CD14-positive monocyte (primary cell): ENCODE results near the gene KLHL6. TPM values are rescaled to one million over a fixed set of nuclear protein-coding genes. Genes with fewer than 3 reads are reported as not detected.

Experiments used
- DNase-seq, 3 donors: peaks; one replicate each; pipeline ENCODE4 v3.0.0-alpha.2; 2011 to 2022
- H2AFZ ChIP-seq: 2 replicates; pipeline ENCODE4 v1.6.0; 2012; ENCODE audit warnings: mild to moderate bottlenecking, low read depth, low read length, inconsistent platforms; ENCODE audit not compliant: insufficient read depth, poor library complexity, severe bottlenecking
- H3K27ac ChIP-seq, 2 donors: 1 replicate in 1 of 2; 2 replicates in 1 of 2; pipeline ENCODE4 v1.5.1; 2012 to 2013; ENCODE audit warnings: low read length in 2 of 2, control low read depth in 1 of 2, inconsistent platforms in 1 of 2, low read depth in 1 of 2, mild to moderate bottlenecking in 1 of 2
- H3K27me3 ChIP-seq, 2 donors: one replicate each; pipeline versions ENCODE4 v1.6.0 to v1.6.1; 2011 to 2013; ENCODE audit warnings: low read length in 2 of 2; ENCODE audit not compliant: control insufficient read depth in 2 of 2, insufficient read depth in 2 of 2
- H3K36me3 ChIP-seq, 2 donors: replicated peaks in 1 of 2; 1 replicate in 1 of 2; 2 replicates in 1 of 2; pipeline versions ENCODE4 v1.5.1 to v1.6.1; 2012 to 2013; ENCODE audit warnings: low read length in 2 of 2, control low read depth in 1 of 2, inconsistent platforms in 1 of 2, mild to moderate bottlenecking in 1 of 2; ENCODE audit not compliant: insufficient read depth in 2 of 2, control insufficient read depth in 1 of 2
- H3K4me1 ChIP-seq, 2 donors: 1 replicate in 1 of 2; 2 replicates in 1 of 2; pipeline versions ENCODE4 v1.5.1 to v1.6.1; 2012 to 2013; ENCODE audit warnings: low read length in 2 of 2, control low read depth in 1 of 2, inconsistent platforms in 1 of 2, mild to moderate bottlenecking in 1 of 2, moderate library complexity in 1 of 2; ENCODE audit not compliant: insufficient read depth in 2 of 2, control insufficient read depth in 1 of 2
- H3K4me2 ChIP-seq: replicated peaks from 2 replicates; pipeline ENCODE3; 2012; ENCODE audit warnings: low read length, moderate library complexity, mild to moderate bottlenecking; ENCODE audit not compliant: poor library complexity, severe bottlenecking; ENCODE audit errors: extremely low read depth
- H3K4me3 ChIP-seq, 3 experiments: fragments of 200-600 bp in 1 of 3; sonication (generic) in 1 of 3; replicated peaks in 1 of 3; 1 replicate in 2 of 3; 2 replicates in 1 of 3; pipeline ENCODE4 v1.5.1; 2011 to 2013; ENCODE audit warnings: low read length in 3 of 3, mild to moderate bottlenecking in 3 of 3, control low read depth in 2 of 3, low read depth in 2 of 3, inconsistent platforms in 1 of 3, moderate library complexity in 1 of 3
- H3K79me2 ChIP-seq: 2 replicates; pipeline ENCODE4 v1.6.0; 2012; ENCODE audit warnings: mild to moderate bottlenecking, control low read depth, inconsistent platforms, low read length, moderate library complexity; ENCODE audit not compliant: insufficient read depth
- H3K9ac ChIP-seq: 2 replicates; pipeline ENCODE4 v1.6.0; 2017; ENCODE audit warnings: low read length, mild to moderate bottlenecking; ENCODE audit not compliant: insufficient read depth, poor library complexity, severe bottlenecking
- H3K9me3 ChIP-seq, 2 donors: replicated peaks in 1 of 2; 1 replicate in 1 of 2; 2 replicates in 1 of 2; pipeline versions ENCODE4 v1.5.1 to v1.6.1; 2012 to 2013; ENCODE audit warnings: low read length in 2 of 2, control low read depth in 1 of 2; ENCODE audit not compliant: control insufficient read depth in 1 of 2, insufficient read depth in 1 of 2
- H4K20me1 ChIP-seq: 2 replicates; pipeline ENCODE4 v1.6.0; 2012; ENCODE audit warnings: mild to moderate bottlenecking, low read length, control low read depth, moderate library complexity; ENCODE audit not compliant: insufficient read depth
- H3K27ac Mint-ChIP-seq, 7 donors: one replicate each; pipeline ENCODE4 v1.8.0; 2020; ENCODE audit warnings: mild to moderate bottlenecking in 7 of 7, mixed read lengths in 7 of 7, moderate library complexity in 6 of 7, inconsistent platforms in 2 of 7
- H3K27me3 Mint-ChIP-seq, 3 donors: one replicate each; pipeline ENCODE4 v1.8.0; 2021 to 2022; ENCODE audit warnings: low read depth in 3 of 3, mild to moderate bottlenecking in 3 of 3, mixed read lengths in 3 of 3, moderate library complexity in 3 of 3, inconsistent platforms in 1 of 3
- H3K36me3 Mint-ChIP-seq, 2 donors: one replicate each; pipeline ENCODE4 v1.8.0; 2020; ENCODE audit warnings: mixed read lengths in 2 of 2, inconsistent platforms in 1 of 2, mild to moderate bottlenecking in 1 of 2
- H3K4me1 Mint-ChIP-seq: one replicate; pipeline ENCODE4 v1.8.0; 2020; ENCODE audit warnings: mild to moderate bottlenecking, mixed read lengths
- H3K4me3 Mint-ChIP-seq, 2 donors: one replicate each; pipeline ENCODE4 v1.8.0; 2020; ENCODE audit warnings: mild to moderate bottlenecking in 2 of 2, mixed read lengths in 2 of 2, moderate library complexity in 1 of 2
- H3K9me3 Mint-ChIP-seq, 7 donors: one replicate each; pipeline ENCODE4 v1.8.0; 2020 to 2022; ENCODE audit warnings: mixed read lengths in 7 of 7, mild to moderate bottlenecking in 6 of 7, moderate library complexity in 6 of 7, inconsistent platforms in 2 of 7
- WGBS: methylation state at CpG from one replicate; pipeline ENCODE4 v1.1.5; 2013; ENCODE audit warnings: missing lambda C conversion rate; ENCODE audit not compliant: insufficient coverage; 5-methylcytosine and 5-hydroxymethylcytosine counted together
- intact Hi-C, 2 donors: fragments of 100-400 bp; cut with micrococcal nuclease; formaldehyde crosslinking; loops; one replicate each; pipeline versions ENCODE4 v1.15.0 to v1.15.1; 2023
- polyA plus RNA-seq, 3 donors: library from polyadenylated mRNA; depleted of rRNA in 1 of 3; unstranded in 2 of 3; stranded (reverse) in 1 of 3; fragments of 300-500 nt in 2 of 3; fragments of >200 nt in 1 of 3; fragmentation: Illumina TruSeq in 2 of 3; gene quantifications; 1 replicate in 2 of 3; 2 replicates in 1 of 3; pipeline ENCODE4 v1.2.3, GENCODE V29; 2012 to 2021
- TF ChIP-seq, protein P1 (sequence below): fragments of 200-600 bp; IDR thresholded peaks from one replicate; pipeline ENCODE4 v1.8.0; 2022; ENCODE audit warnings: antibody characterized with exemption, mild to moderate bottlenecking

KLHL6 gene
- polyA plus RNA-seq, 3 donors = 5.7 to 15.2 (median 10.6) TPM

DNA sequence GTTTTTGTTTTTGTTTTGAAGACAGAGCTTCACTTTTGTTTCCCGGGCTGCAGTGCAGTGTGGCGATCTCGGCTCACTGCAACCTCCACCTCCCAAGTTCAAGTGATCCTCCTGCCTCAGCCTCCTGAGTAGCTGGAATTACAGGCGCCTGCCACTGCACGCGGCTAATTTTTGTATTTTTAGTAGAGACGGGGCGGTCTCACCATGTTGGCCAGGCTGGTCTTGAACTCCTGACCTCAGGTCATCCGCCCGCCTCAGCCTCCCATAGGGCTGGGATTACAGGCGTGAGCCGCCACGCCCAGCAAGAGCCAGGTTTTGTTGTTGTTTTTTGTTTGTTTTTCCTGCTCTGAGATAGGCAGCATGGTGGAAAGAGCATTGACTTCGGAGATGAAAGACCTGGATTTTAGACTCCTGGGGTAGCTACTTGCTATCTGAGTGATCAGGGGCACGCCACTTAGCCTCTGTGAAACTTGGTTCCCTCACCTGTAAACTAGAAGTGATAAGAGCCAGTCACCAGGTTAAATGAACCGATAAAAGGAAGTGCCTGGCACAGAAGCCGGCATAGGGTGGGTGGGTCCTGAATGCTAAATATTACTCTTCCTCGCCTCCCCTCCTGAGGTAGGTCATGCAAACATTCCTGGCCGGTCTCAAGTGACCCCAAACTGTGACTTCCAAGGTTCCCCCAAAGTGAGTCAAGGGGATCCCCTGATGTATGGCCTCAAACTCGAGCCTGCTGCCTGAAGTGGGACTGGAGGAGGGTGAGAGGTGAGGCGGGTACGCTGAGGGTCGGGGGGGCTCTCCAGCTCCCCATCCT lies 64.2 kb downstream of the KLHL6 start:
- Mint-ChIP-seq H3K27me3 (peaks cover 0 to 1% (median 0%) of the 10 kb centered on the region in 3 donors), H3K9me3 (no peaks in the 10 kb centered on the region), H3K27ac (peak overlapping the region in 2 of 7 donors; percentile 40 to 53), H3K36me3 (peaks cover 52 to 60% of the 10 kb centered on the region in 2 donors), H3K4me3 (no peak overlapping the region), H3K4me1 (peaks cover 11% of the 10 kb centered on the region)
- no peak overlapping the region for H3K4me2 ChIP-seq
- WGBS = 94% methylated on average over 16 of the region's 23 CpGs
- H3K79me2 ChIP-seq = no peaks in the 10 kb centered on the region
- no peak for DNase-seq
- peaks cover 8 to 11% of the 10 kb centered on the region in 2 donors for H3K4me1 ChIP-seq
- H3K9me3 ChIP-seq = no peaks in the 10 kb centered on the region
- TF ChIP-seq, protein P1, sequence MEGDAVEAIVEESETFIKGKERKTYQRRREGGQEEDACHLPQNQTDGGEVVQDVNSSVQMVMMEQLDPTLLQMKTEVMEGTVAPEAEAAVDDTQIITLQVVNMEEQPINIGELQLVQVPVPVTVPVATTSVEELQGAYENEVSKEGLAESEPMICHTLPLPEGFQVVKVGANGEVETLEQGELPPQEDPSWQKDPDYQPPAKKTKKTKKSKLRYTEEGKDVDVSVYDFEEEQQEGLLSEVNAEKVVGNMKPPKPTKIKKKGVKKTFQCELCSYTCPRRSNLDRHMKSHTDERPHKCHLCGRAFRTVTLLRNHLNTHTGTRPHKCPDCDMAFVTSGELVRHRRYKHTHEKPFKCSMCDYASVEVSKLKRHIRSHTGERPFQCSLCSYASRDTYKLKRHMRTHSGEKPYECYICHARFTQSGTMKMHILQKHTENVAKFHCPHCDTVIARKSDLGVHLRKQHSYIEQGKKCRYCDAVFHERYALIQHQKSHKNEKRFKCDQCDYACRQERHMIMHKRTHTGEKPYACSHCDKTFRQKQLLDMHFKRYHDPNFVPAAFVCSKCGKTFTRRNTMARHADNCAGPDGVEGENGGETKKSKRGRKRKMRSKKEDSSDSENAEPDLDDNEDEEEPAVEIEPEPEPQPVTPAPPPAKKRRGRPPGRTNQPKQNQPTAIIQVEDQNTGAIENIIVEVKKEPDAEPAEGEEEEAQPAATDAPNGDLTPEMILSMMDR = no peak
- H2AFZ ChIP-seq = no peak overlapping the region
- H3K4me3 ChIP-seq = no peak overlapping the region
- intact Hi-C loops = no loop called here
- no peak overlapping the region for H3K27ac ChIP-seq
- H4K20me1 ChIP-seq = no peaks in the 10 kb centered on the region
- H3K36me3 ChIP-seq = peaks cover 39 to 70% of the 10 kb centered on the region in 2 donors
- no peak overlapping the region for H3K9ac ChIP-seq
- H3K27me3 ChIP-seq = no peaks in the 10 kb centered on the region

DNA sequence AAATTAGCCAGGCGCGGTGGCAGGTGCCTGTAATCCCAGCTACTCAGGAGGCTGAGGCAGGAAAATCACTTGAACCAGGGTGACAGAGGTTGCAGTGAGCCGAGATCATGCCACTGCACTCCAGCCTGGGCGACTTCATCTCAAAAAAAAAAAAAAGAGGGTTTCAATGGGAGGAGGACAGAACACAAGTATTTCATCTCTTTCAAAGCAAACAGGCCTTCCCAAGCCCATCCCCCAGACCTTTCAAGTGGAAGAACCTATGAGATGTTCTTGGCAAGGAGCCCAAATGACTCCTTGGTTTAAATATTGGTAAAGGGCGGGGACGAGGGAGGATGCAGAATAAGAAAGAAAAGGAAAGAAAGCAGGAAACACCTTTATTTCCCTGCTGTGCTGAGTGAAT lies 64.9 kb downstream of the KLHL6 start:
- Mint-ChIP-seq H3K4me1 (peaks cover 11% of the 10 kb centered on the region), H3K4me3 (no peak overlapping the region), H3K27ac (peak overlapping the region in 1 of 7 donors; percentile 47), H3K36me3 (peaks cover 50 to 60% of the 10 kb centered on the region in 2 donors), H3K9me3 (no peaks in the 10 kb centered on the region), H3K27me3 (peaks cover 0 to 1% (median 0%) of the 10 kb centered on the region in 3 donors)
- Histone ChIP-seq H3K27me3 (no peaks in the 10 kb centered on the region), H3K9me3 (no peaks in the 10 kb centered on the region), H3K9ac (no peak overlapping the region), H3K79me2 (no peaks in the 10 kb centered on the region), H4K20me1 (no peaks in the 10 kb centered on the region), H3K4me1 (peaks cover 8 to 11% of the 10 kb centered on the region in 2 donors), H3K4me2 (no peak overlapping the region), H3K36me3 (peaks cover 38 to 69% of the 10 kb centered on the region in 2 donors), H3K4me3 (no peak overlapping the region), H3K27ac (no peak overlapping the region), H2AFZ (no peak overlapping the region)
- TF ChIP-seq, protein P1 = no peak
- intact Hi-C loops = no loop called here
- no CpG with 5 or more reads among the region's 6 CpGs for WGBS
- no peak for DNase-seq
